Memory B cell (primary cell): ENCODE measurements around the gene ZNF296.

Experiments used
- ATAC-seq: fragments of 150-1000 bp; cut with Tn5 transposase; 2 replicates; pipeline ENCODE4 v1.10.0; 2021; ENCODE audit warnings: low read depth, mild to moderate bottlenecking, moderate library complexity
- DNase-seq, 2 donors: peaks; one replicate each; pipeline ENCODE4 v3.0.0; 2022; ENCODE audit warnings: low spot score in 2 of 2
- H3K27ac Mint-ChIP-seq: one replicate; pipeline ENCODE4 v1.8.0; 2022; ENCODE audit warnings: mild to moderate bottlenecking, moderate library complexity, mixed read lengths
- H3K27me3 Mint-ChIP-seq: one replicate; pipeline ENCODE4 v1.8.0; 2022; ENCODE audit warnings: mixed read lengths
- H3K36me3 Mint-ChIP-seq: one replicate; pipeline ENCODE4 v1.8.0; 2022; ENCODE audit warnings: mild to moderate bottlenecking, mixed read lengths
- H3K4me1 Mint-ChIP-seq: one replicate; pipeline ENCODE4 v1.8.0; 2022; ENCODE audit warnings: mixed read lengths
- H3K4me3 Mint-ChIP-seq: one replicate; pipeline ENCODE4 v1.8.0; 2022; ENCODE audit warnings: mild to moderate bottlenecking, moderate library complexity, mixed read lengths
- H3K9me3 Mint-ChIP-seq: one replicate; pipeline ENCODE4 v1.8.0; 2022; ENCODE audit warnings: mixed read lengths

ZNF296 gene

GRCh38 chr19:45045671-45046353 lies 30.5 kb downstream of the ZNF296 start:
- peaks cover 27% of the 10 kb centered on the region for H3K36me3 Mint-ChIP-seq
- DNase-seq = no peak
- no peaks in the 10 kb centered on the region for H3K9me3 Mint-ChIP-seq
- H3K27me3 Mint-ChIP-seq = no peaks in the 10 kb centered on the region
- peaks cover 45% of the 10 kb centered on the region for H3K4me1 Mint-ChIP-seq
- ATAC-seq = no peak
- H3K4me3 Mint-ChIP-seq = peak overlapping the region; percentile 84
- H3K27ac Mint-ChIP-seq = peak overlapping the region; percentile 92

GRCh38 chr19:45041125-45041524 lies 35.2 kb downstream of the ZNF296 start:
- no peaks in the 10 kb centered on the region for H3K9me3 Mint-ChIP-seq
- no peaks in the 10 kb centered on the region for H3K27me3 Mint-ChIP-seq
- peaks cover 39% of the 10 kb centered on the region for H3K4me1 Mint-ChIP-seq
- H3K4me3 Mint-ChIP-seq = peak overlapping the region; percentile 90
- no peak for DNase-seq
- H3K36me3 Mint-ChIP-seq = peaks cover 38% of the 10 kb centered on the region
- no peak for ATAC-seq
- H3K27ac Mint-ChIP-seq = peak overlapping the region; percentile 93

- H3K27me3 Mint-ChIP-seq = no peaks in the 10 kb centered on the region
- ATAC-seq (peak; percentile 17), DNase-seq (no peak)
- peak overlapping the region; percentile 93 for H3K27ac Mint-ChIP-seq
- peaks cover 36% of the 10 kb centered on the region for H3K36me3 Mint-ChIP-seq
- peaks cover 31% of the 10 kb centered on the region for H3K4me1 Mint-ChIP-seq
- H3K9me3 Mint-ChIP-seq = no peaks in the 10 kb centered on the region
- peak overlapping the region; percentile 90 for H3K4me3 Mint-ChIP-seq
These were observed 36.1 kb downstream of the ZNF296 start for GRCh38 chr19:45040059-45040771.

GRCh38 chr19:45038931-45039893 lies 37.1 kb downstream of the ZNF296 start, which contains the start of gene CLASRP:
TSS of gene CLASRP (plus strand) at chr19:45039045. CDS start at chr19:45040213, 1,168 bp downstream.
- Mint-ChIP-seq H3K4me3 (peak within 1 kb of the TSS; percentile 90), H3K4me1 (peaks cover 31% of the 10 kb centered on the region), H3K27ac (peak within 1 kb of the TSS; percentile 93), H3K27me3 (no peaks in the 10 kb centered on the region), H3K36me3 (peaks cover 39% of the 10 kb centered on the region), H3K9me3 (no peaks in the 10 kb centered on the region)
- DNase-seq = peak; percentile 84 to 85
- peak; percentile 90 for ATAC-seq

GRCh38 chr19:45037393-45038169 lies 38.7 kb downstream of the ZNF296 start:
- H3K36me3 Mint-ChIP-seq = peaks cover 40% of the 10 kb centered on the region
- no peaks in the 10 kb centered on the region for H3K9me3 Mint-ChIP-seq

GRCh38 chr19:45035755-45036154 lies 40.5 kb downstream of the ZNF296 start:
- ATAC-seq (no peak), DNase-seq (no peak)
- Mint-ChIP-seq H3K9me3 (no peaks in the 10 kb centered on the region), H3K4me3 (no peak overlapping the region), H3K27ac (no peak overlapping the region), H3K4me1 (peaks cover 17% of the 10 kb centered on the region), H3K36me3 (peaks cover 34% of the 10 kb centered on the region), H3K27me3 (no peaks in the 10 kb centered on the region)

More at GRCh38 chr19:45037393-45038169, 38.7 kb downstream of the ZNF296 start:
- H3K4me3 Mint-ChIP-seq = peak overlapping the region; percentile 63
- no peaks in the 10 kb centered on the region for H3K27me3 Mint-ChIP-seq
- peaks cover 29% of the 10 kb centered on the region for H3K4me1 Mint-ChIP-seq
- ATAC-seq = no peak
- no peak overlapping the region for H3K27ac Mint-ChIP-seq
- DNase-seq = no peak

GRCh38 chr19:45032421-45032820 lies 43.9 kb downstream of the ZNF296 start:
- no peaks in the 10 kb centered on the region for H3K9me3 Mint-ChIP-seq
- H3K27me3 Mint-ChIP-seq = no peaks in the 10 kb centered on the region
- no peak overlapping the region for H3K27ac Mint-ChIP-seq

DNA sequence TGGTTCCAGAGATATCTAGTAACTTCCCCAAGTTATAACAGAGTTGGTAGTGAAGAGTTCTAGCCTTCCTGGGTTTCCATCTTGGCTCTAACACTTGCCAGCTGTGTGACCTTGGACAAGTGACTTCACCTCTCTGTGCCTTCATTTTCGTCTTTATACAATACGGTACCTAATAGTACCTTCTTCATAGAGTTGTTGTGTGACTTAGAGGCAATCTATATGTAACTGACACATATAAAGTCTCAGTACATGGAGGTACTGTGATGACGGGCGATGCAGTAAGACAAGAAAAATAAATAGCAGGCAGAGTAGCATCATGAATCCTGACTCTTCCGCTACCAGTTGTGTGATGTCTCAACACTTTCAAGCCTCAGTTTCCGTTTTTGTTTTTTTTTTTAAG lies 45.5 kb downstream of the ZNF296 start:
- Mint-ChIP-seq H3K9me3 (no peaks in the 10 kb centered on the region), H3K27ac (no peak overlapping the region), H3K36me3 (peaks cover 38% of the 10 kb centered on the region), H3K27me3 (no peaks in the 10 kb centered on the region), H3K4me3 (no peak overlapping the region), H3K4me1 (no peaks in the 10 kb centered on the region)
- ATAC-seq (no peak), DNase-seq (no peak)

More at GRCh38 chr19:45032421-45032820, 43.9 kb downstream of the ZNF296 start:
- DNase-seq (no peak), ATAC-seq (no peak)
- H3K4me1 Mint-ChIP-seq = no peaks in the 10 kb centered on the region
- H3K4me3 Mint-ChIP-seq = no peak overlapping the region
- peaks cover 34% of the 10 kb centered on the region for H3K36me3 Mint-ChIP-seq

- no peak for ATAC-seq
- H3K36me3 Mint-ChIP-seq = peaks cover 30% of the 10 kb centered on the region
- DNase-seq = no peak
- no peaks in the 10 kb centered on the region for H3K27me3 Mint-ChIP-seq
- H3K9me3 Mint-ChIP-seq = no peaks in the 10 kb centered on the region
- H3K27ac Mint-ChIP-seq = no peak overlapping the region
- no peaks in the 10 kb centered on the region for H3K4me1 Mint-ChIP-seq
- H3K4me3 Mint-ChIP-seq = no peak overlapping the region
These were observed 48.9 kb downstream of the ZNF296 start for GRCh38 chr19:45027371-45027770.

GRCh38 chr19:45025264-45025663 lies 51.0 kb downstream of the ZNF296 start:
- Mint-ChIP-seq H3K36me3 (peaks cover 23% of the 10 kb centered on the region), H3K4me3 (no peak overlapping the region), H3K9me3 (no peaks in the 10 kb centered on the region), H3K27me3 (no peaks in the 10 kb centered on the region), H3K4me1 (no peaks in the 10 kb centered on the region), H3K27ac (no peak overlapping the region)
- no peak for ATAC-seq
- DNase-seq = no peak

GRCh38 chr19:45023048-45023447 lies 53.2 kb downstream of the ZNF296 start:
- H3K4me1 Mint-ChIP-seq = no peaks in the 10 kb centered on the region
- no peaks in the 10 kb centered on the region for H3K9me3 Mint-ChIP-seq
- no peak for ATAC-seq
- no peak for DNase-seq
- H3K4me3 Mint-ChIP-seq = no peak overlapping the region
- H3K27ac Mint-ChIP-seq = no peak overlapping the region
- peaks cover 21% of the 10 kb centered on the region for H3K36me3 Mint-ChIP-seq
- H3K27me3 Mint-ChIP-seq = no peaks in the 10 kb centered on the region

- no peak overlapping the region for H3K4me3 Mint-ChIP-seq
- H3K27me3 Mint-ChIP-seq = no peaks in the 10 kb centered on the region
- peaks cover 17% of the 10 kb centered on the region for H3K36me3 Mint-ChIP-seq
- no peaks in the 10 kb centered on the region for H3K9me3 Mint-ChIP-seq
- DNase-seq = no peak
- H3K4me1 Mint-ChIP-seq = no peaks in the 10 kb centered on the region
- ATAC-seq = peak; percentile 22
- peak overlapping the region; percentile 63 for H3K27ac Mint-ChIP-seq
These were observed 54.3 kb downstream of the ZNF296 start for GRCh38 chr19:45021971-45022370.
